GM12872 (cell line): Measurements from ENCODE around the gene RING1.

Source experiments
- CTCF ChIP-seq: IDR thresholded peaks from 3 replicates; pipeline ENCODE4 v1.5.1; 2011; ENCODE audit warnings: low read depth, mild to moderate bottlenecking, low read length, moderate library complexity; ENCODE audit not compliant: insufficient read depth

RING1 gene

GRCh38 chr6:33208091-33208967 lies at the start of gene RING1:
RING1 (plus strand) TSS chr6:33208500; CDS start chr6:33208823, 323 bp downstream.
- TF ChIP-seq CTCF: no peak

GRCh38 chr6:33160096-33160495 lies 48.2 kb upstream of the RING1 start:
- no peak for TF ChIP-seq CTCF

- no peak for TF ChIP-seq CTCF
Measured at GRCh38 chr6:33160728-33161344, 47.5 kb upstream of the RING1 start.

GRCh38 chr6:33161354-33162331 lies 46.7 kb upstream of the RING1 start:
- TF ChIP-seq CTCF: peak; percentile 94

- TF ChIP-seq CTCF: no peak
Measured at GRCh38 chr6:33163540-33163939, 44.8 kb upstream of the RING1 start.

GRCh38 chr6:33164176-33164575 lies 44.1 kb upstream of the RING1 start:
- TF ChIP-seq CTCF: no peak

- no peak for TF ChIP-seq CTCF
Measured at GRCh38 chr6:33164665-33165373, 43.5 kb upstream of the RING1 start.
